ENCODE data around the gene ZNF737.

GRCh38 chr19:20612711-20613316 is 47.2 kb upstream of the ZNF737 start:
- TF ChIP-seq CTCF (IDR thresholded peaks at IDR 0.05): no peak
- TF ChIP-seq POLR2A (IDR thresholded peaks at IDR 0.05): no peak

Measured in uterus (tissue), 2 donors.